ENCODE data around the gene RGSL1. TPM values are rescaled to one million over a fixed set of nuclear protein-coding genes. Genes with fewer than 3 reads are reported as not detected.

The RGSL1 gene
- total RNA-seq, 2 experiments from 2014 or later: not detected

DNA sequence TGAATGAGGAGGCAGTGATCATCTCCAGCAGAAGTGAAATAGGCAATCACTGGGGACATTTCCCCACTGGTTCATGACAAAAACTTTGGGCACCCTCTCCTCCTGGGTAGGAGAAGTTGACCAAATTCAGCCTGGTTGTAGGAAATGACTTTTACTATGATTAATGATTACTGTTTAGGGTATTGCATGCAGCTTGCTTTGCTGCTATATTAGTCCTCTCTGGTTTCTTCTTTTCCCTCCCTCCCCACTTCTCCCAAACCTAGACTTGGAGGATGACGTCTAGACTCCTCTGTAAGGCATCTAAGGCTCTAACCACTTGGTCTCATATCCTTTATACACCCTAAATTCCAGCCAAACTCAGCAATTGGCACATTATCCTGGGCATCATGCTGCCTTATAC is 157.6 kb downstream of the RGSL1 start:
- ChIA-PET CTCF (ENCODE audit: unreplicated experiment) (interaction anchor here (1.0 to 1.5 kb wide), 2 partner anchors 16 to 69 kb away, joined by 3 to 5 read pairs; no protein-coding TSS in a partner anchor), POLR2A (interaction anchor here (0.5 to 5.2 kb wide), 8 partner anchors 9 to 231 kb away, joined by 3 to 69 read pairs (median 6); no protein-coding TSS in a partner anchor)
- no peak for DNase-seq (ENCODE audit: low spot score)
- Histone ChIP-seq H3K36me3 (ENCODE audit: insufficient read depth, low read length) (peaks cover 8% of the 10 kb centered on the region), H2AFZ (ENCODE audit: low read length) (no peak overlapping the region), H3K27ac (ENCODE audit: low read depth, low read length, poor library complexity, severe bottlenecking) (no peak overlapping the region), H3K4me1 (ENCODE audit: insufficient read depth, low read length, poor library complexity, severe bottlenecking) (peaks cover 61% of the 10 kb centered on the region), H3K4me3 (ENCODE audit: low read depth, low read length, poor library complexity, severe bottlenecking) (no peak overlapping the region), H3K79me2 (ENCODE audit: insufficient read depth, low read depth, low read length) (peaks cover 15% of the 10 kb centered on the region), H3K9me2 (ENCODE audit: insufficient read depth, low read length) (no peaks in the 10 kb centered on the region), H4K20me1 (ENCODE audit: insufficient read depth, low read length) (peaks cover 11% of the 10 kb centered on the region; the same call in 1 of the 2 replicates), H3K9me3 (ENCODE audit: low read length) (no peaks in the 10 kb centered on the region), H3K4me2 (ENCODE audit: low read length) (peak overlapping the region; percentile 15)
- BruUV-seq (replicated peaks): no TSS peak
- TF ChIP-seq EZH2phosphoT487 (IDR thresholded peaks at IDR 0.05; ENCODE audit: borderline replicate concordance, low read depth, low read length): no peak
- TF ChIP-seq, protein P1, sequence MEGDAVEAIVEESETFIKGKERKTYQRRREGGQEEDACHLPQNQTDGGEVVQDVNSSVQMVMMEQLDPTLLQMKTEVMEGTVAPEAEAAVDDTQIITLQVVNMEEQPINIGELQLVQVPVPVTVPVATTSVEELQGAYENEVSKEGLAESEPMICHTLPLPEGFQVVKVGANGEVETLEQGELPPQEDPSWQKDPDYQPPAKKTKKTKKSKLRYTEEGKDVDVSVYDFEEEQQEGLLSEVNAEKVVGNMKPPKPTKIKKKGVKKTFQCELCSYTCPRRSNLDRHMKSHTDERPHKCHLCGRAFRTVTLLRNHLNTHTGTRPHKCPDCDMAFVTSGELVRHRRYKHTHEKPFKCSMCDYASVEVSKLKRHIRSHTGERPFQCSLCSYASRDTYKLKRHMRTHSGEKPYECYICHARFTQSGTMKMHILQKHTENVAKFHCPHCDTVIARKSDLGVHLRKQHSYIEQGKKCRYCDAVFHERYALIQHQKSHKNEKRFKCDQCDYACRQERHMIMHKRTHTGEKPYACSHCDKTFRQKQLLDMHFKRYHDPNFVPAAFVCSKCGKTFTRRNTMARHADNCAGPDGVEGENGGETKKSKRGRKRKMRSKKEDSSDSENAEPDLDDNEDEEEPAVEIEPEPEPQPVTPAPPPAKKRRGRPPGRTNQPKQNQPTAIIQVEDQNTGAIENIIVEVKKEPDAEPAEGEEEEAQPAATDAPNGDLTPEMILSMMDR (conservative IDR thresholded peaks at IDR 0.05; ENCODE audit: low read length): no peak
- intact Hi-C loops (cut with micrococcal nuclease; ENCODE audit: unreplicated experiment): loop anchor here (10.0 kb wide), 1 partner anchor 307 kb away; no protein-coding TSS in a partner anchor

DNA sequence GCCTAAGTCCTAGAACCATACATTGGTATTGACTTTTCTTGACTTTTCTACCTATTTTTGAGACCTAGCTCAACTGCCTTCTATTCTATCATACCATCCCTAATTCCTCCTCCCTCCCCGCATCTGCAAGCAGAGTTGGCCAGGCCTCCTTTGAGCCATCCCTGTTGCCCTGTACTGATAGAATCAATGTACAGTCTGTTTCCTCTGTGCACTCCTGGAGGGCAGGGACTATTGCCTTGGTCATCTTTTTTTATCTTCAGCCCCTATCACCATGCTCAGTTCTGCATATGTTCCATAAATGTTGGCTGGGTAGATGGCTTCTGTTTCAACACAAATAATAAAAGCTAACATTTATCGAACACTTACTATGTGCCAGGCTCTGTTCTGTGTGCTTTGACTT is 158.3 kb downstream of the RGSL1 start:
- CTCF ChIA-PET (ENCODE audit: unreplicated experiment): no interaction called here
- POLR2A ChIA-PET: interaction anchor here (2.7 kb wide), 1 partner anchor 11 kb away, joined by 10 read pairs; no protein-coding TSS in a partner anchor
- Histone ChIP-seq H3K4me2 (ENCODE audit: low read length) (no peak overlapping the region), H3K9me2 (ENCODE audit: insufficient read depth, low read length) (no peaks in the 10 kb centered on the region), H2AFZ (ENCODE audit: low read length) (no peak overlapping the region), H3K36me3 (ENCODE audit: insufficient read depth, low read length) (peaks cover 1% of the 10 kb centered on the region; the same call in 1 of the 2 replicates), H3K9me3 (ENCODE audit: low read length) (no peaks in the 10 kb centered on the region), H3K4me1 (ENCODE audit: insufficient read depth, low read length, poor library complexity, severe bottlenecking) (peaks cover 64% of the 10 kb centered on the region), H3K79me2 (ENCODE audit: insufficient read depth, low read depth, low read length) (peaks cover 8% of the 10 kb centered on the region), H4K20me1 (ENCODE audit: insufficient read depth, low read length) (0 out of 2 replicates have a peak, but pooled peaks cover 4% of the 10 kb centered on the region), H3K27ac (ENCODE audit: low read depth, low read length, poor library complexity, severe bottlenecking) (no peak overlapping the region), H3K4me3 (ENCODE audit: low read depth, low read length, poor library complexity, severe bottlenecking) (no peak overlapping the region)
- intact Hi-C loops (cut with micrococcal nuclease; ENCODE audit: unreplicated experiment): loop anchor here (10.0 kb wide), 1 partner anchor 307 kb away; no protein-coding TSS in a partner anchor
- no peak for DNase-seq (ENCODE audit: low spot score)
- no TSS peak for BruUV-seq (replicated peaks)
- TF ChIP-seq EZH2phosphoT487 (IDR thresholded peaks at IDR 0.05; ENCODE audit: borderline replicate concordance, low read depth, low read length): no peak
- TF ChIP-seq, protein P1 (conservative IDR thresholded peaks at IDR 0.05; ENCODE audit: low read length): no peak

All from OCI-LY7 (cell line).